Chondrocyte (in vitro differentiated cells): ENCODE results near the gene LIX1. TPM values are rescaled to one million over a fixed set of nuclear protein-coding genes. Genes with fewer than 3 reads are reported as not detected.

Experiments used
- DNase-seq: peaks from one replicate; pipeline ENCODE4 v3.0.0; 2021; ENCODE audit warnings: mixed read lengths, low spot score
- H3K27ac Mint-ChIP-seq: one replicate; pipeline ENCODE4 v1.8.0; 2021; ENCODE audit warnings: mild to moderate bottlenecking, moderate library complexity, mixed read lengths; ENCODE audit not compliant: unreplicated experiment
- H3K27me3 Mint-ChIP-seq: 2 replicates; pipeline ENCODE4 v1.8.0; 2021; ENCODE audit warnings: low read depth, mixed read lengths
- H3K36me3 Mint-ChIP-seq: 2 replicates; pipeline ENCODE4 v1.8.0; 2021; ENCODE audit warnings: low read depth, mixed read lengths
- H3K4me1 Mint-ChIP-seq: 2 replicates; pipeline ENCODE4 v1.8.0; 2021; ENCODE audit warnings: low read depth, mild to moderate bottlenecking, mixed read lengths
- H3K4me3 Mint-ChIP-seq: one replicate; pipeline ENCODE4 v1.8.0; 2021; ENCODE audit warnings: mild to moderate bottlenecking, moderate library complexity, mixed read lengths; ENCODE audit not compliant: unreplicated experiment
- H3K9me3 Mint-ChIP-seq: 2 replicates; pipeline ENCODE4 v1.8.0; 2021; ENCODE audit warnings: low read depth, mixed read lengths
- total RNA-seq: library from RNA; stranded (reverse); gene quantifications from 3 replicates; pipeline ENCODE4 v1.2.1, GENCODE V29; 2021
- TF ChIP-seq, protein P1 (sequence below): fragments of 200-600 bp; sonication (generic); IDR thresholded peaks from 2 replicates; pipeline ENCODE4 v1.5.0; 2021; ENCODE audit warnings: antibody characterized with exemption, mild to moderate bottlenecking, moderate library complexity

LIX1 gene
- total RNA-seq, 1 donor from 2014 or later, result 0.20 TPM

DNA sequence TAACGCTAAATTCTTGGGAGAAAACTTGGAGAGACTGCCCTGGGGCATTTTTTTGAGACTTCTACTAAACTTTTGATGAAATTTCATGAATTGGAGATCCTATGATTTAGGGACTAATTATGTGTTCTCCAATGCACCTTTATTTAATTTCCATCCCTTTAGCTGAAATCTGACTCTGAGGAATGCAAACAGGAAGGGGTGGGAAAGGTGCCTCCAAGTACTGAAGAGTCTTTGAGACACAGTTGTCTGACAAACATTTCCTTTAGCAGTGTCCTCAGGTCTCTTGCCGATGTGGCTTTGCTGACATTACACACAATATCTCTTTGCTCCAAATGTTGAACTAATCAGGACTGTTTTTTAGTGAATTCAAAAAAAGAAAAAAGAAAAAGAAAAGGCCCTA lies 76.9 kb downstream of the LIX1 start:
- H3K27ac Mint-ChIP-seq, result no peak overlapping the region
- no peaks in the 10 kb centered on the region for H3K27me3 Mint-ChIP-seq
- no peaks in the 10 kb centered on the region for H3K9me3 Mint-ChIP-seq
- H3K36me3 Mint-ChIP-seq, result no peaks in the 10 kb centered on the region
- TF ChIP-seq, protein P1, sequence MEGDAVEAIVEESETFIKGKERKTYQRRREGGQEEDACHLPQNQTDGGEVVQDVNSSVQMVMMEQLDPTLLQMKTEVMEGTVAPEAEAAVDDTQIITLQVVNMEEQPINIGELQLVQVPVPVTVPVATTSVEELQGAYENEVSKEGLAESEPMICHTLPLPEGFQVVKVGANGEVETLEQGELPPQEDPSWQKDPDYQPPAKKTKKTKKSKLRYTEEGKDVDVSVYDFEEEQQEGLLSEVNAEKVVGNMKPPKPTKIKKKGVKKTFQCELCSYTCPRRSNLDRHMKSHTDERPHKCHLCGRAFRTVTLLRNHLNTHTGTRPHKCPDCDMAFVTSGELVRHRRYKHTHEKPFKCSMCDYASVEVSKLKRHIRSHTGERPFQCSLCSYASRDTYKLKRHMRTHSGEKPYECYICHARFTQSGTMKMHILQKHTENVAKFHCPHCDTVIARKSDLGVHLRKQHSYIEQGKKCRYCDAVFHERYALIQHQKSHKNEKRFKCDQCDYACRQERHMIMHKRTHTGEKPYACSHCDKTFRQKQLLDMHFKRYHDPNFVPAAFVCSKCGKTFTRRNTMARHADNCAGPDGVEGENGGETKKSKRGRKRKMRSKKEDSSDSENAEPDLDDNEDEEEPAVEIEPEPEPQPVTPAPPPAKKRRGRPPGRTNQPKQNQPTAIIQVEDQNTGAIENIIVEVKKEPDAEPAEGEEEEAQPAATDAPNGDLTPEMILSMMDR, result no peak
- no peak for DNase-seq
- no peak overlapping the region for H3K4me3 Mint-ChIP-seq
- H3K4me1 Mint-ChIP-seq, result peaks cover 14% of the 10 kb centered on the region

DNA sequence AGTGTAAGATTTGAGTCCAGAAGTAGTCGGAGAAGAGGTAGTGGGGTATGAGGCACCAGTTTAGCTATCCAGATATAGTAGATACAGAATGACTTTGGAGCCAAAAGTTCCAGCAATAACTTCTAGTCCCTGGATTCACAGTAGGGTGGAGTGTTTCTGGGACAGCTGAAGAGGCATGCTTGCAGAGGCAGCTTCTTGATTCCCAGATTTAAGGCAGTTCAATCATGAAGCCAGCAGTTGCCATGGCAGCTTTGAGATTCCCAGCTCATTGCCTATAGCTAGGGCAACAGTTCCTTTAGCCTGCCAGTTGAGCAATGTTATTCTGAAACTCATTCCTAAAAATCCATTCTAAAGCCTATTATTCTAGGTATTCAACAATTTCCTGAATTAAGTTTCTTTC lies 79.2 kb downstream of the LIX1 start:
- Mint-ChIP-seq H3K4me1 (peaks cover 17% of the 10 kb centered on the region), H3K9me3 (peaks cover 6% of the 10 kb centered on the region), H3K36me3 (no peaks in the 10 kb centered on the region), H3K27ac (no peak overlapping the region), H3K27me3 (no peaks in the 10 kb centered on the region), H3K4me3 (no peak overlapping the region)
- TF ChIP-seq, protein P1, result no peak
- DNase-seq, result no peak

DNA sequence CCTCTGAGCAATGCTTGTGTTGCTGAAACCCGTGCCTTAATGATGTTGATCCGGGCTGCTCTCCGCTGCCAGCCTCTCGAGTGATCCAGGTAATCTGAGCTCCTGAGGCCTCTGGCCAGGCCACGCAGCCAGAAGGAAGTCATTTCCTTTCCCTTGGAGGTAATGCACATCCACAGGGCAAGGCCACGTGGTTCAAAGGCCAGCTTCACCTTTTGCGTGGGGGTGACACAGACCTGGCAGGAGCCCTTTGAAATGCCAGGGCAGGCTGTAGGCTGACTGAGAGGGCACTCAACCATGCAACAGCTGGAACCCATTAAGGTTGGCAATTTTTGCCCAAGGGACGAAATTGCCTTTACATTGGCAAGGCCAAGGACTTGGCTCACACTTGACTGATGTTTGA lies 80.4 kb downstream of the LIX1 start:
- Mint-ChIP-seq H3K4me1 (peaks cover 13% of the 10 kb centered on the region), H3K9me3 (peaks cover 10% of the 10 kb centered on the region), H3K27ac (no peak overlapping the region), H3K27me3 (peaks cover 2% of the 10 kb centered on the region), H3K36me3 (peaks cover 1% of the 10 kb centered on the region), H3K4me3 (no peak overlapping the region)
- no peak for DNase-seq
- TF ChIP-seq, protein P1, result no peak

DNA sequence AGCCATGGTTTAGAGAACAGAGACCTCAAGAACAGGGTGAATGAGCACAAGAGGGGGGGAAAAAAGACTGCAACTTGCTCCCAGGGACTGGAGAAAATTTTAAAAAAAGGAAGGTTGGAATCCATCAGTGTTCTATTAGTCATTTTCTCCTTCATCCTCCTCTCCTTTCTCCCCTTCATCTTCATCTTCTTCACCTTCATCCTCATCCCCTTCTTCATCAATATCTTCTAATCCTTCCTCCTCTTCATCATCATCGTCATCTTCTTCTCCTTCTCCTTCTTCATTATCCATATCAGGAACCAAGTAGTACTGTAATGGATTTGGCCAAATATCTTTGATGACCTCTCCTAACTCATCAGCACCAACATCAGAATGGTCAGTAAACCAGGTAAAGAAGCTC lies 86.1 kb downstream of the LIX1 start:
- Mint-ChIP-seq H3K9me3 (peaks cover 26% of the 10 kb centered on the region), H3K27ac (no peak overlapping the region), H3K4me1 (peaks cover 6% of the 10 kb centered on the region), H3K36me3 (peaks cover 6% of the 10 kb centered on the region), H3K4me3 (no peak overlapping the region), H3K27me3 (peaks cover 5% of the 10 kb centered on the region)
- no peak for DNase-seq
- TF ChIP-seq, protein P1, result no peak

DNA sequence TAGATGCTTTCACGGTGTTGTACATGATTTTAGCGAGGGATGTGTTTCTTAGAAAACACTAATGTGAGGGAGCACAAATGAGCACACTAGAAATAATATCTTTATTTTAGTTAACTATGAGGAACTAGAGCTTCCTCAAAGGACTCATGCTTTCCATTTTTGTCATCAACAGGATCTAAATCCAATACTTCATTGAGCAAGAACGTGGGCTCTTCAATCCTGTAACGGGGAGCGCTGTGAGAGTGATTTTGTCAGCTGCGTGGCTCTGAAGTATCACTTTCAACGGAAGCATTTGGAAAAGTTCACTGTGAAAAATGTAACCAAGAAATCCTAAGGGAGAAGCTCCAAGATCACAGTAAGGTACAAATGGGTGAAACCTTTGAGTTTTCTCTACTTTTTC lies 93.2 kb downstream of the LIX1 start:
- no peak for DNase-seq
- H3K36me3 Mint-ChIP-seq, result peaks cover 1% of the 10 kb centered on the region
- TF ChIP-seq, protein P1, result no peak
- peaks cover 2% of the 10 kb centered on the region for H3K27me3 Mint-ChIP-seq
- peaks cover 23% of the 10 kb centered on the region for H3K9me3 Mint-ChIP-seq
- no peak overlapping the region for H3K4me3 Mint-ChIP-seq
- peaks cover 6% of the 10 kb centered on the region for H3K4me1 Mint-ChIP-seq
- no peak overlapping the region for H3K27ac Mint-ChIP-seq
